HCT116 (cell line): ENCODE data around the gene RALGAPA1. TPM values are rescaled to one million over a fixed set of nuclear protein-coding genes. Genes with fewer than 3 reads are reported as not detected.

Experiments used
- ATAC-seq: fragments of 200-7000 bp; cut with Tn5 transposase; 2 replicates; pipeline ENCODE4 v1.9.1; 2020; ENCODE audit warnings: mild to moderate bottlenecking, moderate library complexity
- BruUV-seq: library from RNA; stranded (reverse); fragments of 400-500 nt; replicated peaks from 2 replicates; lab custom pipeline; 2021; lab: Mats Ljungman, UMichigan
- CTCF ChIA-PET: fragments of 300-600 bp; sonication (Branson Sonifier 250); formaldehyde crosslinking; loops from one replicate; lab custom pipeline; 2021; ENCODE audit warnings: antibody characterized with exemption; lab: Charles Lee
- POLR2A ChIA-PET: fragments of 300-600, 350-600 bp; sonication (Branson Sonifier 250); formaldehyde crosslinking; loops from one replicate; lab custom pipeline; 2021; ENCODE audit warnings: antibody characterized with exemption; lab: Charles Lee
- RAD21 ChIA-PET, 2 experiments: fragments of 300-600 bp; sonication (Branson Sonifier 250); formaldehyde crosslinking; loops; one replicate each; lab custom pipeline; 2023; ENCODE audit warnings: low total read pairs in 2 of 2; ENCODE audit not compliant: uncharacterized antibody in 2 of 2, unreplicated experiment in 2 of 2, low non-redundant PET in 1 of 2; lab: Charles Lee
- DNase-seq: peaks from one replicate; pipeline ENCODE4 v3.0.0-alpha.2; 2010; ENCODE audit warnings: low read depth, low spot score
- H2AFZ ChIP-seq: fragments of 200-600 bp; shearing (Covaris generic), sonication (generic); 2 replicates; pipeline ENCODE4 v1.6.1; 2017; ENCODE audit warnings: low read depth, mixed run types, mixed read lengths, antibody characterized with exemption, low read length; ENCODE audit not compliant: poor library complexity, severe bottlenecking
- H3K27ac ChIP-seq: 2 replicates; pipeline ENCODE4 v1.5.1; 2012; ENCODE audit warnings: low read depth, low read length
- H3K27me3 ChIP-seq: fragments of 200-600 bp; sonication (generic); 2 replicates; pipeline ENCODE4 v1.6.1; 2016; ENCODE audit warnings: mixed run types, low read length, mixed read lengths; ENCODE audit not compliant: insufficient read depth
- H3K36me3 ChIP-seq, 2 experiments: fragments of 200-500 bp in 1 of 2; fragments of 200-600 bp in 1 of 2; sonication (Bioruptor generic) in 1 of 2; sonication (generic) in 1 of 2; 2 replicates each; pipeline versions ENCODE4 v1.5.1 to v1.6.1; 2014 to 2016; ENCODE audit warnings: low read length in 2 of 2, inconsistent platforms in 1 of 2, mixed read lengths in 1 of 2, mixed run types in 1 of 2; ENCODE audit not compliant: insufficient read depth in 2 of 2, control insufficient read depth in 1 of 2
- H3K4me1 ChIP-seq, 2 experiments: fragments of 200-600 bp in 1 of 2; sonication (generic) in 1 of 2; 2 replicates each; pipeline versions ENCODE4 v1.5.1 to v1.6.1; 2012 to 2017; ENCODE audit warnings: low read length in 2 of 2, inconsistent platforms in 1 of 2, mild to moderate bottlenecking in 1 of 2, mixed read lengths in 1 of 2, mixed run types in 1 of 2, moderate library complexity in 1 of 2; ENCODE audit not compliant: insufficient read depth in 2 of 2, control insufficient read depth in 1 of 2
- H3K4me2 ChIP-seq: fragments of 200-600 bp; sonication (generic); 2 replicates; pipeline ENCODE4 v1.6.1; 2017; ENCODE audit warnings: mixed run types, low read length, mixed read lengths
- H3K4me3 ChIP-seq, 2 experiments: fragments of 200-600 bp in 1 of 2; sonication (generic) in 1 of 2; replicated peaks in 1 of 2; 2 replicates each; pipeline ENCODE4 v1.5.1; 2011 to 2016; ENCODE audit warnings: low read length in 2 of 2, control low read depth in 1 of 2, low read depth in 1 of 2, mild to moderate bottlenecking in 1 of 2, mixed read lengths in 1 of 2, mixed run types in 1 of 2
- H3K79me2 ChIP-seq: fragments of 200-600 bp; sonication (generic); 2 replicates; pipeline ENCODE4 v1.6.1; 2017; ENCODE audit warnings: mild to moderate bottlenecking, mixed run types, low read length, moderate library complexity, mixed read lengths; ENCODE audit not compliant: insufficient read depth
- H3K9ac ChIP-seq: fragments of 200-600 bp; sonication (generic); 2 replicates; pipeline ENCODE4 v1.6.1; 2016; ENCODE audit warnings: low read length, mixed read lengths
- H3K9me2 ChIP-seq: fragments of 200-600 bp; sonication (generic), shearing (Covaris generic); 2 replicates; pipeline ENCODE4 v1.6.1; 2017; ENCODE audit warnings: mixed run types, mild to moderate bottlenecking, moderate library complexity; ENCODE audit not compliant: insufficient read depth
- H3K9me3 ChIP-seq, 2 experiments: fragments of 200-500 bp in 1 of 2; fragments of 200-600 bp in 1 of 2; sonication (Bioruptor generic) in 1 of 2; sonication (generic) in 1 of 2; 2 replicates each; pipeline ENCODE4 v1.6.1; 2014 to 2017; ENCODE audit warnings: low read length in 2 of 2, mixed read lengths in 2 of 2, inconsistent platforms in 1 of 2, low read depth in 1 of 2, mild to moderate bottlenecking in 1 of 2, mixed run types in 1 of 2, moderate library complexity in 1 of 2; ENCODE audit not compliant: control insufficient read depth in 1 of 2, insufficient read depth in 1 of 2
- H4K20me1 ChIP-seq: fragments of 200-600 bp; sonication (generic), shearing (Covaris generic); 2 replicates; pipeline ENCODE4 v1.6.1; 2017; ENCODE audit warnings: mixed run types, mild to moderate bottlenecking, moderate library complexity; ENCODE audit not compliant: insufficient read depth
- CEBPB ChIP-seq: IDR thresholded peaks from 2 replicates; pipeline ENCODE4 v1.6.1; 2012; ENCODE audit warnings: low read depth
- ELF1 ChIP-seq: IDR thresholded peaks from 2 replicates; pipeline ENCODE4 v1.6.1; 2012; ENCODE audit warnings: low read depth, borderline replicate concordance
- JUND ChIP-seq: IDR thresholded peaks from 2 replicates; pipeline ENCODE4 v1.6.1; 2012
- MAX ChIP-seq: IDR thresholded peaks from 2 replicates; pipeline ENCODE4 v1.6.1; 2012
- POLR2A ChIP-seq: IDR thresholded peaks from 2 replicates; pipeline ENCODE4 v1.7.0; 2011; ENCODE audit warnings: borderline replicate concordance; ENCODE audit not compliant: insufficient read depth, insufficient read length; ENCODE audit errors: extremely low read depth
- SP1 ChIP-seq: IDR thresholded peaks from 2 replicates; pipeline ENCODE4 v1.6.1; 2012; ENCODE audit warnings: low read depth
- TCF7L2 ChIP-seq: IDR thresholded peaks from 2 replicates; pipeline ENCODE4 v1.7.0; 2011; ENCODE audit warnings: borderline replicate concordance, inconsistent platforms; ENCODE audit not compliant: insufficient read depth, insufficient read length; ENCODE audit errors: extremely low read depth
- YY1 ChIP-seq: IDR thresholded peaks from 2 replicates; pipeline ENCODE4 v1.6.1; 2011; ENCODE audit warnings: low read length, low read depth, moderate library complexity, mild to moderate bottlenecking; ENCODE audit not compliant: insufficient replicate concordance; ENCODE audit errors: extremely low read depth
- ZBTB33 ChIP-seq: IDR thresholded peaks from 2 replicates; pipeline ENCODE4 v1.6.1; 2011; ENCODE audit warnings: mild to moderate bottlenecking, low read length, moderate library complexity; ENCODE audit not compliant: insufficient replicate concordance; ENCODE audit errors: extremely low read depth
- intact Hi-C: fragments of 100-400 bp; cut with micrococcal nuclease; formaldehyde crosslinking; loops from 2 replicates; pipeline ENCODE4 v1.10.0; 2022
- total RNA-seq: library from RNA; stranded (reverse); gene quantifications from one replicate; pipeline ENCODE4 v1.2.1, GENCODE V29; 2021; ENCODE audit not compliant: unreplicated experiment
- TF ChIP-seq, protein P1 (sequence below), 3 experiments: fragments of 200-600 bp in 1 of 3; sonication (generic) in 1 of 3; IDR thresholded peaks in 2 of 3; conservative IDR thresholded peaks in 1 of 3; 2 replicates each; pipeline ENCODE4 v1.5.1; 2012 to 2017; ENCODE audit warnings: low read depth in 2 of 3, low read length in 2 of 3, antibody characterized with exemption in 1 of 3, borderline replicate concordance in 1 of 3, control low read depth in 1 of 3, mild to moderate bottlenecking in 1 of 3, mixed read lengths in 1 of 3, mixed run types in 1 of 3, moderate library complexity in 1 of 3; ENCODE audit not compliant: insufficient read depth in 1 of 3

Gene RALGAPA1
- total RNA-seq, 1 experiment from 2014 or later, result 29.3 TPM

- Histone ChIP-seq H3K4me1 (no peaks in the 10 kb centered on the region), H3K9ac (no peak overlapping the region), H3K36me3 (peaks cover 0 to 3% of the 10 kb centered on the region in 2 experiments; a peak in 1 of 4 replicates), H3K79me2 (no peaks in the 10 kb centered on the region), H3K27me3 (no peaks in the 10 kb centered on the region), H3K4me2 (no peak overlapping the region), H3K9me2 (no peaks in the 10 kb centered on the region), H4K20me1 (no peaks in the 10 kb centered on the region), H3K9me3 (no peaks in the 10 kb centered on the region), H2AFZ (no peak overlapping the region), H3K27ac (no peak overlapping the region), H3K4me3 (no peak overlapping the region)
- ChIA-PET RAD21 (no interaction called here), POLR2A (interaction anchor here (0.6 kb wide), 1 partner anchor 640 kb away, joined by 3 read pairs; no protein-coding TSS in a partner anchor), CTCF (no interaction called here)
- TF ChIP-seq SP1, result no peak
- no peak for TF ChIP-seq POLR2A
- no peak for TF ChIP-seq JUND
- TF ChIP-seq YY1, result no peak
- no peak for TF ChIP-seq ZBTB33
- TF ChIP-seq ELF1, result no peak
- TF ChIP-seq CEBPB, result no peak
- TF ChIP-seq MAX, result no peak
- TF ChIP-seq, protein P1, sequence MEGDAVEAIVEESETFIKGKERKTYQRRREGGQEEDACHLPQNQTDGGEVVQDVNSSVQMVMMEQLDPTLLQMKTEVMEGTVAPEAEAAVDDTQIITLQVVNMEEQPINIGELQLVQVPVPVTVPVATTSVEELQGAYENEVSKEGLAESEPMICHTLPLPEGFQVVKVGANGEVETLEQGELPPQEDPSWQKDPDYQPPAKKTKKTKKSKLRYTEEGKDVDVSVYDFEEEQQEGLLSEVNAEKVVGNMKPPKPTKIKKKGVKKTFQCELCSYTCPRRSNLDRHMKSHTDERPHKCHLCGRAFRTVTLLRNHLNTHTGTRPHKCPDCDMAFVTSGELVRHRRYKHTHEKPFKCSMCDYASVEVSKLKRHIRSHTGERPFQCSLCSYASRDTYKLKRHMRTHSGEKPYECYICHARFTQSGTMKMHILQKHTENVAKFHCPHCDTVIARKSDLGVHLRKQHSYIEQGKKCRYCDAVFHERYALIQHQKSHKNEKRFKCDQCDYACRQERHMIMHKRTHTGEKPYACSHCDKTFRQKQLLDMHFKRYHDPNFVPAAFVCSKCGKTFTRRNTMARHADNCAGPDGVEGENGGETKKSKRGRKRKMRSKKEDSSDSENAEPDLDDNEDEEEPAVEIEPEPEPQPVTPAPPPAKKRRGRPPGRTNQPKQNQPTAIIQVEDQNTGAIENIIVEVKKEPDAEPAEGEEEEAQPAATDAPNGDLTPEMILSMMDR (IDR thresholded peaks at IDR 0.05 in 2 of 3, conservative IDR thresholded peaks at IDR 0.05 in 1 of 3; ENCODE audit: borderline replicate concordance in 1 of 3, insufficient read depth in 1 of 3, low read depth in 2 of 3, low read length in 2 of 3), result no peak
- no peak for TF ChIP-seq TCF7L2
- intact Hi-C loops, result no loop called here
- ATAC-seq (no peak), DNase-seq (no peak)
- BruUV-seq, result no TSS peak
Observed at GRCh38 chr14:35858521-35859209, 49.6 kb upstream of the RALGAPA1 start.
